ENCODE data around the gene TMPRSS13. TPM values are rescaled to one million over a fixed set of nuclear protein-coding genes. Genes with fewer than 3 reads are reported as not detected.

TMPRSS13 gene
- total RNA-seq, 4 donors from 2014 or later, result 0.27 to 0.79 TPM; not detected in 2

DNA sequence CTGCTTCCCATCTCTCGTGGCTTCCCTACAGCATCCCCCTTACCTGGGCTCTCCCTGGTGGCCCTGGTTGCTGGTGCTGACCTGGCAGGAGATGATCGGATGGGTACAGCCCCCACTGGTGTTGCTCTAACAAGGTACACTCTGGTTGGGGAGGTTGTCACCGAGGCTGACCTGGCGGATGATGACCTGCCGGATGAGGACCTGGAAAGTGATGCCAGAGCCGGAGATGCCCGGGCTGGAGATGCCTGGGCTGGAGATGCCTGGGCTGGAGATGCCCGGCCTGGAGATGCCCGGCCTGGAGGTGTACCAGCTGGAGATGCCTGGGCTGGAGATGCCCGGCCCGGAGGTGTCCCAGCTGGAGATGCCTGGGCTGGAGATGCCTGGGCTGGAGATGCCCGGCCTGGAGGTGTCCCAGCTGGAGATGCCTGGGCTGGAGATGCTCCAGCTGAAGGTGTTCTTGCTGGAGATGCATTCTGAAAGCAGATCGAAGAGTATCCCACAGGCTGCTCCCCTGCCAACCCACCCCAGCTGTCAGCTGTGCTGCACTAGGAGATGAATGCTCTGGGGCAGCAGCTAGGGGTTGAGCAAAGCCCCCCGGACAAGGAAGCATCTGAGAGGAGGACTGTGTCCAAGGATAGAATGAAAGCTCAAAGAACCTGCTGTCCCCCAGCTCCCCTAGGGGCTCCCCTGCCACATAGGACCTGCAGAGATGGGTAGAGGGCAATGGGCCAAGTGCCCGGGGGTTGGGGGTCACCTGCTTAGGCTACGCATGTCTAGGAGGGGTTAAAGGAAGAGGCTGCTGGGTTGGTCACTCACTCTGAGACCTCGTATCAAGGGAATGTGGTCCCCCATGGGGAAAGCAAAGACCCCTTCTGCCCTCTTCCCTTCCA is 10.6 kb downstream of the TMPRSS13 start:
- H3K27ac ChIP-seq, result no peak overlapping the region
- no peak for DNase-seq
- WGBS, 2 donors (ENCODE audit: low coverage in 1 of 2), result 94 to 100% methylated on average over 1 to 17 of the region's 17 CpGs

DNA sequence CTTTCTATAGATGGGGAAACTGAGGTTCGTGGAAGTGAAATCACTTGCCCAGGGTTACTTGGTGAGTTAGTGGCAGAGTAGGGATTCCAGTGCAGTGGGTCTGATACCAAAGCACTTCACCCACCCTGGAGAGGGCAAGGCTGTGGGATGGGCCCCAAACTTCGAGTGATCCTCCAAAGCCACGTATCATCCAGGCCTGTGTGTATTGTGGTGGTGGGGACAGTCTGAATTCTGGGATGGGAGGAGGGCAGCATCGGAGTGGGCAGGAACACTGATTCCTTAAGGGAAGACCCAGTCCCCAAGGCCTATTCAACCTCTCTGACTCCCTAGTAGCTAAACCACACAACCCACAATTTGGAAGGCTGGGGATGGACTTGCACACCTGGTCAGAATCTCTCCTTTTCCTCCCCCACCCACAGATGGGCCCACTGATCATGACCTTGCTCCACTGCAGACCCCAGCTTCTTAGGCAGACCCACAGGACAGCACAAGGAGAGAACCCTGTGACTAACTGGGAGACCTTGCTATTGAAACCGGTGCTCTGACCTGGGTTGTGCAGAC is 11.5 kb downstream of the TMPRSS13 start:
- H3K4me1 ChIP-seq, result no peaks in the 10 kb centered on the region
- H3K9me3 ChIP-seq, result no peaks in the 10 kb centered on the region
- WGBS, 2 donors (ENCODE audit: low coverage in 1 of 2), result 92% methylated on average over 5 of the region's 5 CpGs; no CpG with 5 or more reads in 1 of the 2 donors
- no peak overlapping the region for H3K27ac ChIP-seq
- H3K4me3 ChIP-seq, result no peak overlapping the region
- no peaks in the 10 kb centered on the region for H3K27me3 ChIP-seq
- H3K36me3 ChIP-seq, result no peaks in the 10 kb centered on the region
- intact Hi-C loops (cut with DNase I; ENCODE audit: low total_unique reads), result no loop called here
- in situ Hi-C loops (cut with MboI; ENCODE audit: low pct_ligation_motif_present in 1 of 4, low pct_unique_long_range_greater_than_20kb in 1 of 4, low sequenced_read_pairs in 3 of 4), result no loop called here
- no peak for TF ChIP-seq POLR2A (IDR thresholded peaks at IDR 0.05)
- TF ChIP-seq, protein P1, sequence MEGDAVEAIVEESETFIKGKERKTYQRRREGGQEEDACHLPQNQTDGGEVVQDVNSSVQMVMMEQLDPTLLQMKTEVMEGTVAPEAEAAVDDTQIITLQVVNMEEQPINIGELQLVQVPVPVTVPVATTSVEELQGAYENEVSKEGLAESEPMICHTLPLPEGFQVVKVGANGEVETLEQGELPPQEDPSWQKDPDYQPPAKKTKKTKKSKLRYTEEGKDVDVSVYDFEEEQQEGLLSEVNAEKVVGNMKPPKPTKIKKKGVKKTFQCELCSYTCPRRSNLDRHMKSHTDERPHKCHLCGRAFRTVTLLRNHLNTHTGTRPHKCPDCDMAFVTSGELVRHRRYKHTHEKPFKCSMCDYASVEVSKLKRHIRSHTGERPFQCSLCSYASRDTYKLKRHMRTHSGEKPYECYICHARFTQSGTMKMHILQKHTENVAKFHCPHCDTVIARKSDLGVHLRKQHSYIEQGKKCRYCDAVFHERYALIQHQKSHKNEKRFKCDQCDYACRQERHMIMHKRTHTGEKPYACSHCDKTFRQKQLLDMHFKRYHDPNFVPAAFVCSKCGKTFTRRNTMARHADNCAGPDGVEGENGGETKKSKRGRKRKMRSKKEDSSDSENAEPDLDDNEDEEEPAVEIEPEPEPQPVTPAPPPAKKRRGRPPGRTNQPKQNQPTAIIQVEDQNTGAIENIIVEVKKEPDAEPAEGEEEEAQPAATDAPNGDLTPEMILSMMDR (IDR thresholded peaks at IDR 0.05), result no peak
- no peak for TF ChIP-seq POLR2AphosphoS5 (IDR thresholded peaks at IDR 0.05)
- TF ChIP-seq EP300 (IDR thresholded peaks at IDR 0.05; ENCODE audit: low read depth), result no peak
- DNase-seq, result no peak

More for the DNA sequence above, 10.6 kb downstream of the TMPRSS13 start:
- in situ Hi-C loops (cut with MboI; ENCODE audit: low pct_ligation_motif_present in 1 of 4, low pct_unique_long_range_greater_than_20kb in 1 of 4, low sequenced_read_pairs in 3 of 4), result no loop called here
- no peak overlapping the region for H3K4me3 ChIP-seq
- H3K9me3 ChIP-seq, result no peaks in the 10 kb centered on the region
- H3K4me1 ChIP-seq, result no peaks in the 10 kb centered on the region
- intact Hi-C loops (cut with DNase I; ENCODE audit: low total_unique reads), result no loop called here
- TF ChIP-seq EP300 (IDR thresholded peaks at IDR 0.05; ENCODE audit: low read depth) (no peak), POLR2AphosphoS5 (IDR thresholded peaks at IDR 0.05) (no peak)
- no peaks in the 10 kb centered on the region for H3K36me3 ChIP-seq
- no peaks in the 10 kb centered on the region for H3K27me3 ChIP-seq

DNA sequence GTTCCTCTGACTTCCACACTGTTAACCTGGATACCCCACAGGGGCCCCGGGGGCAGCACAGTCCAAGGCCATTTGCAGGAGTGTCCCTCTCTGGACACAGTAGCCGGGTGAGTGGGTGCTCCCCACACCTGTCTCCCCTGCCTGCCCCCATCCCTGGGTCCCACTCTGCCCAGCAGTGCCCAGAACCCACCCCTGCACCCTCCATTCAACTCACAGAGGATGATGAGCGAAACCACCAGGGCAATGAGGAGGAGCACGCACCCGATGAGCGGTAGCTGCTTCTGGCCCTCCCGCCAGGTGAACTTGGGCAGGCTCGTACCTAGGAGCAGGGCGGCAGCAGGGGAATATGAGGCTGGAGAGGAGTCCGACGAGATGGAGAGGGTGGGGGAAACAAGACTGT is 12.2 kb downstream of the TMPRSS13 start:
- in situ Hi-C loops (cut with MboI; ENCODE audit: low pct_ligation_motif_present in 1 of 4, low pct_unique_long_range_greater_than_20kb in 1 of 4, low sequenced_read_pairs in 3 of 4), result no loop called here
- no peak overlapping the region for H3K4me3 ChIP-seq
- H3K9me3 ChIP-seq, result no peaks in the 10 kb centered on the region
- H3K27ac ChIP-seq, result no peak overlapping the region
- H3K27me3 ChIP-seq, result no peaks in the 10 kb centered on the region
- no peaks in the 10 kb centered on the region for H3K4me1 ChIP-seq
- intact Hi-C loops (cut with DNase I; ENCODE audit: low total_unique reads), result no loop called here
- WGBS, 2 donors (ENCODE audit: low coverage in 1 of 2), result 94 to 100% methylated on average over 3 to 11 of the region's 11 CpGs
- no peak for DNase-seq
- no peaks in the 10 kb centered on the region for H3K36me3 ChIP-seq
- TF ChIP-seq POLR2AphosphoS5 (IDR thresholded peaks at IDR 0.05), result no peak
- no peak for TF ChIP-seq POLR2A (IDR thresholded peaks at IDR 0.05)
- no peak for TF ChIP-seq EP300 (IDR thresholded peaks at IDR 0.05; ENCODE audit: low read depth)
- TF ChIP-seq, protein P1 (IDR thresholded peaks at IDR 0.05), result no peak

DNA sequence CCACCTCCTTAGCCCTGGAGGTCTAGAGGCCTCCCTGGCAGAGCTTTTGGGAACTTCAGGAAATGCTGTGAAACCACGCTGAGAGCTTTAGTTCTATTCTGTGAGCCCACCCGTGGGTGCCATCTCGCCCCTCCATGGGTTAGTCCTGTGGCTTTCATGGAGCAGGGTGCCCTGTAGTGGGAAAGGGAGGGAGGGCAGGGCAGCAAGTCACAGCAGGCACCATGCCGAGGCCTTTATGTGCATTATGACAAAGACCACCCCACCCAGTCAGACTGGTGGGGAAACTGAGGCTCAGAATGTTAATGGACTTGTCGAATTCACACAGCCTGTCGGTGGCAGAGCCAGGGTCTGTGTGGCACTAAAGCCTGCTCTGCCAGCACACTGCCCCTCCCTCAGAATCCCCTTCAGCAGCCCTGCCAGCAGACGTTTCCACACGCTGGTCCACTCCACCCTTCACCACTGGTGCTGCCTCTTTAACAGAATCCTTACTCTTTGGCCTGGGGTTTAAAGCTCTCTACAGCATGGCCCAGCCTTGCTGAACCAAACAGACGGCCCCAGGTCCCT is 13.4 kb downstream of the TMPRSS13 start:
- Histone ChIP-seq H3K4me1 (no peaks in the 10 kb centered on the region), H3K27me3 (no peaks in the 10 kb centered on the region), H3K9me3 (no peaks in the 10 kb centered on the region), H3K36me3 (no peaks in the 10 kb centered on the region), H3K4me3 (no peak overlapping the region), H3K27ac (no peak overlapping the region)
- in situ Hi-C loops (cut with MboI; ENCODE audit: low pct_ligation_motif_present in 1 of 4, low pct_unique_long_range_greater_than_20kb in 1 of 4, low sequenced_read_pairs in 3 of 4) (no loop called here), intact Hi-C loops (cut with DNase I; ENCODE audit: low total_unique reads) (no loop called here)
- WGBS, 2 donors (ENCODE audit: low coverage in 1 of 2), result 70 to 80% methylated on average over 2 to 7 of the region's 9 CpGs
- DNase-seq, result no peak
- no peak for TF ChIP-seq POLR2A (IDR thresholded peaks at IDR 0.05)
- no peak for TF ChIP-seq POLR2AphosphoS5 (IDR thresholded peaks at IDR 0.05)

DNA sequence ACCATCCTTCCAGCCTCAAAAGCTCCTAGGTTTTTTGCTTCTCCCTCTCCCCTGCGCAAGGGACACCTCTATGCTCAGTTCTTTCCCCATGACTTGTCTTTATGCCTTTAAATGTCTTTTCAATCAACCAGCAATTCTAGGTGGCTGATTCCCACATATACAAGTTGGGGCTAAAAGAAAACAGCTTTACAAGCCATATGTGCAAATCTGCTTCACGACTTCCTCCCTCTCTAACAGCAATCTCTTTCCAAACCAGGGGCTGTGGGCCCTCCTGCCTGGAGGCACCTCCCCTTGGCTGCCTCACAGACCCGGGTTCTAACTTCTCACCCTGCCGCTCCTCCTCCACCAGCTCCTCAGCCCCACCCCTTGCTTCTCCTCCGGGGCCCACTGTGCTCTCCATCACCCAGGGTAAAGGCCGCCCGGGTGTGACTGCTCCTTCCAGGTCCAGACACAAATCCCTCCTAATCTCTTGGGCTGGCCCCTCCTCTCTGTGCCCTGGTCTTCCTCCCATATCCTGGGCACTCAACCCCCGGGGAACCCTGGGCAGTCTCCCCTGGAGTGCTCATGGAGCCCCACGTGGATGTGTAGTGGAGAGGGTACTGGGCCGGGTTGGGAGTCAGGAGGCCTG is 14.1 kb downstream of the TMPRSS13 start:
- H3K4me3 ChIP-seq, result no peak overlapping the region
- no peaks in the 10 kb centered on the region for H3K9me3 ChIP-seq
- DNase-seq, result no peak
- no peaks in the 10 kb centered on the region for H3K4me1 ChIP-seq
- no peak overlapping the region for H3K27ac ChIP-seq
- intact Hi-C loops (cut with DNase I; ENCODE audit: low total_unique reads) (no loop called here), in situ Hi-C loops (cut with MboI; ENCODE audit: low pct_ligation_motif_present in 1 of 4, low pct_unique_long_range_greater_than_20kb in 1 of 4, low sequenced_read_pairs in 3 of 4) (no loop called here)
- no peaks in the 10 kb centered on the region for H3K36me3 ChIP-seq
- WGBS, 2 donors (ENCODE audit: low coverage in 1 of 2), result 61 to 100% methylated on average over 1 to 8 of the region's 10 CpGs
- TF ChIP-seq POLR2AphosphoS5 (IDR thresholded peaks at IDR 0.05) (no peak), EP300 (IDR thresholded peaks at IDR 0.05; ENCODE audit: low read depth) (no peak), POLR2A (IDR thresholded peaks at IDR 0.05) (no peak)
- TF ChIP-seq, protein P1 (IDR thresholded peaks at IDR 0.05), result no peak
- H3K27me3 ChIP-seq, result no peaks in the 10 kb centered on the region

Data from transverse colon (tissue), 4 donors.